ENCODE data around the gene PDCD11.
A peak's percentile ranks its signal among the peaks of the same experiment; 100 is the strongest.

The PDCD11 gene

DNA sequence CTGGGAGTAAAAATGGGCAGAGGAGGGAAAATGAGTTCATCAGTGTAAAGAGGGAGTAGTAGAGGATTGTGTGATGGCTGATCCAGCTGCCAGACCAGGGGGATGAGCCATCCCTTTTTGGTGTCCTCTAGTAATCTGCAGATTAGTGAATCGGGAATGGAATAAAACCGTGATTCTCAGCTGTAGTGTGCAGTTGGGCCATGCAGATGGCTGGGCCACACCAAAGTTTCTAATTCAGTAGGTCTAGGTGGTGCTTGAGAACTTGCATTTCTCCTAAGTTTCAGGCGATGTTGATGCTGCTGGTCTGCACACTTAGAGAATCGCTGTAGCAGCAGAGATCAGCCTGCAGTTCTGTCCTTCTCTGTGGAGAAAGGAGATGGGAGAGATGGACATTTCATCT, 22.7 kb downstream of the PDCD11 start:
- DNase-seq = no peak

DNA sequence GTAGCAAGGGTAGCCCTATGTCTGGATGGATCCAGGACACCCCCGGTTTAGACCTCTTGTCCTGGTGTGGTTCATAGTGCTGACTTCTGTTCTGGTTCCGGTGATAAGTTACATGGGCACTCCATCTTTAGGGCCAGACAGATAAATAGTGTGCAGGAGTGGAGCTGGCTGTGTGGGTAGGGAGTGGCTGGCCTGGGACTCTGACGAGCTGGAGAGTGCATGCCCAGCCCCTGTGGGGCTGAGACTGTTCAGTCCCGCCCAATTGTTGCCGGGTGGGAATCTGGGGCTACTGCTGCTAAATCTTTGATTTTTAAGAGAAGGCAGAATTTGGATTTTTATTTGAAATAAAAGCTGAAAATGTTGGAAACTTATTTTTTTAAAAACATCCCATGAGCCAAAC, 27.3 kb downstream of the PDCD11 start:
- DNase-seq = no peak

DNA sequence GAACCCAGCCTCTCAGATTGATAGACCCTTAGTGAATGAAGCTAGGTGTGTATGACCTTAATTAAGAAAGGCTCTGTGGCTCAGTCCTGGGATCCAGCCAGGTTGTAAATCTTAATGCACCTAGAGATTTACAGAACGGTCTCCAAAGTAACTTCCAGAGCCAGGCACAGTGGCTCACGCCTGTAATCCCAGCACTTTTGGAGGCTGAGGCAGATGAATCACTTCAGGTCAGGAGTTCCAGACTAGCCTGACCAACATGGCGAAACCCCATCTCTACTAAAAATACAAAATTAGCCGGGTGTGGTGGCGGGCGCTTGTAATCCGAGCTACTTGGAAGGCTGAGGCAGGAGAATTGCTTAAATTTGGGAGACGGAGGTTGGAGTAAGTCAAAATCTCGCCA, 31.4 kb downstream of the PDCD11 start:
- DNase-seq = no peak

DNA sequence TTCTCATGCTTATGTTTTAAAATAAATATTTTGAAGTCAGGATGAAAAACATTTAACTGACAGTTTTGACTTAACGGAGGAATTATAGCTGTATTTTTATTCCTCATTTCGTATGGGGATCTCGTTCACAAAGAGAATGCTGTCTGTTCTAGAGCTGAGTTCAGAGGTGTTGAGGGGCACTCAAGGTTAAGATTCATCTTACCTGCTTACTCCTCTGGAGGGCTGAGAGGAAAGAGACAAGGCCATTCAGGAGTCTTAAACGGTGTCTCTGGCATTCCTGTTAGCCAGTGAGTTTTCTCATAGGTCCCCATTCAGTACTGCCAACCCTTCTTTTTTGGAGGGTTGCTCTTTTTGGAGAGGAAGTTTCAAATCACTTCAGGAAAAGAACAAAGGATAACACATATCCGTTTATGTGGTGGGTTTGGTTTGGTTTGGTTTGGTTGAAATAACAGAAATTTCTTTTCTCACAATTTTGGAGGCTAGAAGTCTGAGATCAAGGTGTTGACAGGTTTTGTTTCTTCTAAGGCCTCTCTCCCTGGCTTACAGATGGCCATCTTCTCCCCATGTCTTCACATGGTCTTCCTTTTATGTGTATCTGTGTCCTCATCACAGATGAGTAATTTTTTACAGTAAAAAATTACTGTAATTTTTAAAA, 32.7 kb downstream of the PDCD11 start:
- DNase-seq = no peak

DNA sequence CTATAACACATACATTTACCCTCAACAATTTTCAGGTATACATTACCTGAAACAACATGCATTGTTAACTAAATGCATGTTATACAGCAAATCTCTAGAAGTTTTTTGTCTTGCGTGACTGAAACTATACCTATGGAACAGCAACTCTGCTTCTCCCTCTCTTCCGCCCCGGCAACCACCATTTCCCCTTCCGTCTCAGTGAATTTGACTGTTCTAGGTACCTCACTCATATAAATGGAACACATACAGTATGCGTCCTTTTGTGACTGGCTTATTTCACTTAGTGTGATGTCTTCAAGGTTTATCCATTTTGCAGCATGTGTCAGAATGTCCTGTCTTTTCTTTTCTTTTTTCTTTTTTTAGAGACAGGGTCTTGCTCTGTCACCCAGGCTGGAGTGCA, 33.2 kb downstream of the PDCD11 start:
- DNase-seq = no peak

DNA sequence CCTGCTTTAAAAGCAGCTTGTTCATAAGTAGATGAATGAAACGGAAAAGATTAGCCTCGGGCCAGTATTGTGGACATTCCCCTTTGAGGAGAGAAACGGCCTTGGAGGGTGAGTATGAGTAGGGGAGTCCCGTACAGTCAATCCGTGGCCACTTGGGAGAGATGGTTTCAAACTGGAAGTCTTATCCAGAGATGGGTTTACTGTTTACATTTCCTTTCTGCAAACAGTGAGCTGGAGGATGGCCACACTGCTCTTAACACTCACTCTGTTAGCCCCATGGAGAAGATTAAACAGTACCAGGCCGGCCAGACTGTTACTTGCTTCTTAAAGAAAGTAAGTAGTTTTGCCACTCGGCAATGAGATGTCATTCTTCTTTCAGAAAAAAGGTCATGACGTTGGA, 35.5 kb downstream of the PDCD11 start:
- DNase-seq = no peak

DNA sequence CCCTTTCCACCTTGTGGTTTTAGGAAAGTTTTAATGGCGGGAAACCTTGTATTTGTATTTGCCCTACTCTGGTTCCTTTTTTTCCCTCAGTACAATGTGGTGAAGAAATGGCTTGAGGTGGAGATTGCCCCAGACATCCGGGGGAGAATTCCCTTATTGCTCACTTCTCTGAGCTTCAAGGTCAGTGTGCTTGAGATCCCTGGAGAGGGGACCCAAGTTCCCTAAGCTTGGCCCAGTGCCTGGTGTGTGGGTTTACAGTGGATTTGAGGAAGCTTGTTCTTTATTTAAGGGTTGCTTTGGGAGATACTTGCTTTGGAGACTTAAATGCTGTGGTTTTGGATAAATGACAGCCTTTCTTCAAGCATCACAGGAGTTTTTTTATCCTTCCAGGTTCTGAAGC, 37.4 kb downstream of the PDCD11 start:
- DNase-seq = no peak

DNA sequence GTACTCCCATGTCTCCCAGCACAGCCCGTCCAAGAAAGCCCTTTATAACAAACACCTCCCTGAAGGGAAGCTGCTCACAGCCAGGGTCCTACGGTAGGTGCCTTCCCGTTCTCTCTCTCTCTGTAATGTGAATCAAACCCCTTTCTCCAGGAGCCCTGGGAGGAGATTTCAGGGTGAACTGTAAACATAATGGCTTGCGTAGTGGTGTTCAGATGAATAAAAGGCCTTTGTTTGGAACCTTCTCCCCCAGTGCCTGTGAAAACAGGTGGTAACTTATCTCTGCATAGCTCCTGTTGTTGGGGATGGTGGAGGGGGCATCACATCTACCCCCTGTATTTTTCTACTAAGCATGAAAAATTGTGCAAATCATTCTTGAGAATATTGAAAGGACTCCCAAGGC, 43.4 kb downstream of the PDCD11 start:
- DNase-seq = no peak

DNA sequence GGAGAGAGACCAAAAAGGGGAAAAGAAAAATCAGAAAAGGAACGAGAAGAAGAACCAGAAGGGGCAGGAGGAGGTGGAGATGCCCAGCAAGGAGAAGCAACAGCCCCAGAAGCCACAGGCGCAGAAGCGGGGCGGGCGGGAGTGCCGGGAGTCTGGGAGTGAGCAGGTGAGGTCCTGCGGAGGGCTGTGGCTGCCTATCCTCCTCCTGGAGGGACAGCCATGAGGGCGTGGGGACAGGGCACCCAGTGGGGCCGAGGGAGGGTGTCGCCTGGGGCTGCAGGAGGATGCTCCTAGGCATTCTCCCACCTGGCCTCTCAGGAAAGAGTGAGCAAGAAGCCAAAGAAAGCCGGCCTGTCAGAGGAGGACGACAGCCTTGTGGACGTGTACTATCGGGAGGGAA, 44.0 kb downstream of the PDCD11 start:
- no peak for DNase-seq

DNA sequence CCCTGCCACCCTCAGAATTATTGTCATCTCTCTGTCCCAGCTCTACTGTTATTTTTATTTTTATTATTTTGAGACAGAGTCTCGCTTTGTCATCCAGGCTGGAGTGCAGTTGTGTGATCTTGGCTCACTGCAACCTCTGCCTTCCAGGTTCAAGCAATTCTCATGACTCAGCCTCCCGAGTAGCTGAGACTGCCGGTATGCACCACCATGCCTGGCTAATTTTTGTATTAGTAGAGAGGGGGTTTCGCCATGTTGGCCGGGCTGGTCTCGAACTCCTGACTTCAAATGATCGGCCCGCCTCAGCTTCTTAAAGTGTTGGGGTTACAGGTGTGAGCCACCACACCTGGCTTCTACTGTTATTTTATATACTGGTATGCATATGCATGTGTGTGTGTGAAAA, 44.8 kb downstream of the PDCD11 start:
- no peak for DNase-seq

DNA sequence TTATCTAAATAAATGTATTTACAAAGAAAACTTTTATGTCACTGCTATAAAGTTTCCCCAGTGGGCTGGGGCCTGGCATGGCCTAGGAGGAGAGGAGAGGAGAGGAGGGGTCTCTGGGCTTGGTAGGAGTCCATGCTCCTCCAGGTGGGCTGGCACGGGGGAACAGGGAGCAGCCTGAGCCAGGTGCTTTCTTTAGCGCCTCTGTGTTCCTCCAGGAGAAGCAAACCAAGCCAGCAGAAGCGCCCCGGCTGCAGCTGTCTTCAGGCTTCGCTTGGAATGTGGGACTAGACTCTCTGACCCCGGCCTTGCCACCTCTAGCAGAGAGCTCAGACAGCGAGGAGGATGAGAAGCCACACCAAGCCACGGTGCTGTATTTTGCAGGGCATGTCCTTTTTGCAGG, 45.2 kb downstream of the PDCD11 start:
- DNase-seq = no peak

DNA sequence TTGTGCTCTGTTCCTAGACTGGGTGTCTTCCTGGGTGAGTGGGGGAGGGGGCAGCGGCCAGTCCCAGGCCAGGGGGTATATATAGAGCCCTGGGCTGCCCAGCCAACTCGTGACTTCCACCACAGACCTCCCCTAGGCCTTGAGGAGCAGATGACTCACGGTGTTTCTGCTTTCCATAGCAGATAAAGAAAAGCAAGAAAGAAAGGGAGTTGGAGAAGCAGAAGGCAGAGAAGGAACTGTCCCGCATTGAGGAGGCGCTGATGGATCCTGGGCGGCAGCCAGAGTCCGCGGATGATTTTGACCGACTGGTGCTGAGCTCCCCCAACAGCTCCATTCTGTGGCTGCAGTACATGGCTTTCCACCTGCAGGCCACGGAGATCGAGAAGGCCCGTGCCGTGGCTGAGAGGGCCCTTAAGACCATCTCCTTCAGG, 45.6 kb downstream of the PDCD11 start:
- no peak for DNase-seq

DNA sequence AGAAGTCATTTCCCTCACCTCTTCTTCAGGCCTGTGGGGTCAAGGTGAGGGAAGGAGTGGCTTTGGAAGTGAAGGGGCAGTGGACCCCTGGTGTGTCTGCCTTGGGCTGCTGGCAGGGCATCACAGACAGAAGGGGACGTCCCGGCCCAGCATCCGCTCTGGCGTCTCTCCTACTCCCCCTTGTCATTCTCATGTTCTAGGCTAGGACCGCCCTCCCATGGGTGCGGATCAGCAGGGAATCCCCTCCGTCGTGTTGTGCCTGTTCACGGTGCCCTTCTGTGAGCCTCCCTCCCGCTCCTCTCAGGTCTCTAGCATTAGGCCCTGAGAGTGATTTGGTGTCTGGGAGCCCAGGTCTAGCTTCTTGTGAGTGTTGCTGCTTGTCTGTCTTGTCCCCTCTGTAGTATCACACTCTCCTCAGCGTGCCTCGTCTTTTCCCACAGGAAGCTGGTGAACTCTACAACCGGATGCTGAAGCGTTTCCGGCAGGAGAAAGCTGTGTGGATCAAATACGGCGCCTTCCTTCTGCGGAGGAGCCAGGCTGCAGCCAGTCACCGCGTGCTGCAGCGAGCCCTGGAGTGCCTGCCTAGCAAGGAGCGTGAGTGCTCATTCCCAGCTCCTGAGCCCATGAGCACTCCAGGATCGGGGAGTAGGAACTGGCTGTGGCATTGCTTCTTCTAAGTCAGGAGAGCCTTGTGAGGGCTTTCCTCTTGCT, 47.2 kb downstream of the PDCD11 start:
- DNase-seq = no peak

DNA sequence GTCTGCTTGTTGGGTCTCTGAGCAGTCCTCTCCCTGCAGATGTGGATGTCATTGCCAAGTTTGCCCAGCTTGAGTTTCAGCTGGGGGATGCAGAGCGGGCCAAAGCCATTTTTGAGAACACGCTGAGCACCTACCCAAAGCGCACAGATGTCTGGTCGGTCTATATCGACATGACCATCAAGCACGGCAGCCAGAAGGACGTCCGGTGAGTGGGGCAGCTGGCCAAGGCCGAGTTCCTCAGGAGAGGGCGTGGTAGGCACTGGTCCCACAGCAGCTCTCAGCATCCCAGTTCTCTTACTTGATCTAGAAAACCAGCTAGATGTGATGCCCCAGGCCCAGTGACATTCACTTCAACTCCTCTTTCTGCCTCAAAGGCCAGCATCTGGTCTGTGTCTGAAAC, 48.1 kb downstream of the PDCD11 start:
- DNase-seq = no peak

DNA sequence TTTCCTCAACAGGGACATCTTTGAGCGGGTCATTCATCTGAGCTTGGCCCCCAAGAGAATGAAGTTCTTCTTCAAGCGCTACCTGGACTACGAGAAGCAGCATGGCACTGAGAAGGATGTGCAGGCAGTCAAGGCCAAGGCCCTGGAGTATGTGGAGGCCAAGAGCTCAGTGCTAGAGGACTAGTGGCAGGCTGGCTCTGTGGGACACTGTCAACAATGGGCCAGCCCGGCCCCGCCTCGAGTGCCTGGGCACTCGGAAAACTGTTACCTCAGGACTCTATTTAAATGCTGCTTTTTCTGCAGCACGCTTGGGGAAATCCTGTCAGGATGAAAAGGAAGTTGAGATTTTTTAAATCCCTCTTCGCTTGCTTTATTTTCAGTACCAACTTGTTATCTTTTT, 48.9 kb downstream of the PDCD11 start:
- no peak for DNase-seq

DNA sequence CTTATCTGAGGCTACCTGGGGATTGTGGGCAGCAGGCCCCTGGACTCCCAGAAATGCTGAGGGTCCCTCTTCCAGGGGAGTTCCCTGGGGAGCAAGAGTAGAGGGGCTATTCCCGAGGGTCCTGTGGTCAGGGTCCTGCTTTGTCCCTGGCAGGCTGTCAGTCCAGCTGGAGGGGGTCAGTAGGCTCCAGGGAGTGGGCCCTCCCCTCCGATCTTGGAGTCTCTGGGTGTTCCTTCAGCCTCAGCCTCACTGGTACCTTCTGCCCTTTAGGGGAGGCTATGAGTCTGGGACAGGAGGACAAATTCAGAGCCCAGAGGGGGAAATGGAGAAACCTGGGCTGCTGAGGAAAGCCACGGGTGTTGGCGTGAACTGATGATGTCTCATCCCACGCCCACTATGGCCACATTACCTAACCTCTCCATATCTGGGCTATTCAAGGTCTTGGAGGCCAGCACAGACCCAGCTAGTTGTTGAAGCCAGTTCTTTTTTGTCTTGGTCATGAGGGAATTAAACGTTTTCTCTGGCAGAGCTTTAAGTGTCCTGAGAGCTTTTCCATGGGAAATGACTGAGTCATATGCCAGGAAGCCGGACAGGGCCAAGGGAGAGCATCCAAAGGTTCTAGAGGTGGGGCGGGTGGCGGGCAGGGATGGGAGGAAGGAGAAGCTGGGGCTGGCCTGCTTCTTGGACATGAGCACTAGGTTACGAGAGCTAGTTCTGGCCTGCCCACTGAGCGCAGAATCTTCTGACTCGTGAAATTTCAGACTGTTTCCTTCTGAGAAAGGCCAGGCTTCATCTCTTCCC, 49.5 kb downstream of the PDCD11 start:
- DNase-seq = no peak

DNA sequence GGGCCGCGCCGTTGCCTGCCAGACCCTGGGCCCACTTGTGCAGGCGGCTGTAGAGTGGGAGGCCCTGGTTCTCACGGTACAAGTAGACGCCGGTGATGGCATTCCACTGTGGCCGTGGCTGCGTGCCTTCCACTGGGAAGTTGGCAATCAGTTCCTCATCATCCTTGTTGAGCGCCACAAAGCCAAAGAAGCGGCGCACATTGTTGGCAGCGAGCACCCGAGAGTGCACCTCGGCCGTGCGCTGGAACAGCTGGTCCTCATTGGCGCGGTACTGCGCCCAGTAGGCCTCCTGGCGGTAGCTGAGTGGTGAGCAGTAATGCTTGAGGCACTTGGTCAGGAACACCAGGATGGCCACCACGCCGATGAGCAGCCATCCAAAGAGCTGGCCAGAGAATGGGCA, 50.8 kb downstream of the PDCD11 start:
- no peak for DNase-seq

DNA sequence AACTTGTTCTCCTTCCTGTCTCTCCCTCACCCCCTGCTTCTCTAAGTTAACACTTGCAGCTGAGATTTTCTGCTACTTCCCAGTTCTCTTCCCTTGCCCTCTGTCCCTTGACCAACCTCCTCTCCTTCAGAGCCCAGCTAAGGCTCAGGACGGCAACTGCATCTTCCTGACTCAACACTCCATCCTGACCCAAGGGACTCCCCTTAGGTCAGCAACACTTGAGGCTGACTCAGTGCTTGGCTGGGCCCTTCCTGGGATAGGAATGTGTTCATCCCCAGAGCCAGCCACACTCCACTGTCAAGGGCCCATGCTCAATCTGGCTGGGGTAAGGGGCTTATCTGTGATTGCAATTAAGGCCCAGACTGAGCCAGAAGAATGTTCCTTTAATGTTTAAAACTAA, 52.3 kb downstream of the PDCD11 start:
- DNase-seq = no peak

DNA sequence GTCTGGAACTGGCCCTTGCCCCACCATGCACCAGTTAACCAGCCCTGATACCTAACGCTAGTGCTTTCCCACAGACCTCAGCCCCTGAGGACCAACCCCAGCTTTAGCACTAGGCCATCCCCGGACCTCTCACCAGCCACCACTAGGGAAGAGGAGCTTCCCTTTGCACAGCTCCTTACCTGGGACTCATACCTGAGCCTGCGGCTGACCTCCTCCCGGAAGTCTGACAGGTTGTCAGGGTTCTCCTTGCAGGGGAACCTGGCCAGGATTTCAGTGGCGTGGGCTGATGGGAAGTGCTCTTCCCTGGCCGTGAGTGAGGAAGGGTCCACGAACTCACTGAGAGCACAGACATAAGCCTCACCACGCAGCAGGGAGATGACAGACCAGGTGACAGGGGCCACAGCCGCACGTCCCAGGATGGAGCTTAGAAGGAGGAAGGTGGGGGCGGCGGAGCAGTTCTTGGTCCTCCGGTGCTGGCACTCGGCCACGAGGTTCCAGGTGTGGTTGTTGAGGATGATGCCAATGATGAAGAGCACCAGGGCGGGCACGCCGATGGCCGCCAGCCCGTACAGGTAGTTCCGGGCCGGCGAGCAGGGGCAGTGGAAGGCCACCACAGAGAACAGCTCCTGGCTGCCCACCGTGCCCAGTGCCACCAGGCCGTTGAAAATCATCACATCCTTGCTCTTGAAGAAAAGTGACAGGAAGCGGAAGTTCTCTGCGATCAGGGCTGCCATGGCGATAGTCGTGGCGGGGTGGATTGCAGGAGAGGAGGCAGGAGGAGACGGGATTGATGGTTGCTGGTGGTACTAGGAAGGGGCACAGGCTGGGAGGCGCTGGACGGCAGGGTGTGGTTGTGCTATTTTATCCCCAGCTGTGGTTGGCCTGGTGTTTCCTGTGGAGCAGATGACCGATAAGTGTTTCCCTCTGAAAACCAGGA, 53.0 kb downstream of the PDCD11 start:
- DNase-seq = no peak

DNA sequence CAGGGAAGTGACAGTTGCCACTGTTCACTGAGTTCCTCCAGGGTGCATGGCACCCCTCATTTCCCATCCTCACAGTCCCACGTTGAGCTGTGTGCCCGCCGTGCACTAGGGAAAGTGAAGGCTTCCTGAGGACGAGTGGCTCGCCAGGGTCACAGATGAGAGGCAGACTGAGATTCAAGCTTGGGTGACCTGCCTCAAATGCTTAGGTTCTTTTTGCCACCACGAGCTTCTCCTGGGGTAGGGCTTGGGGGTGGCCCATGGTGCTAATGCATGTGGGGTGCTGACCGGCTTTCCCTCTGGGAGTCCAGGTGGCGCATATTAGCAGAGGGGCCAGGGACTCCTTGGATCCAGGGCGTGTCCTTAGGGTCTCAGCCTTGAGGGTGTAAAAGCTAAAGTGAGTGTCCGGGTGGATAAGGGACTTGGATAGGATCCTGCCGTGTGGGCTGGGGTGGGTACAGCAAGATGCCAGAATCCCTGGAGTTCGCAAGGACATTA, 53.8 kb downstream of the PDCD11 start:
- DNase-seq = no peak

DNA sequence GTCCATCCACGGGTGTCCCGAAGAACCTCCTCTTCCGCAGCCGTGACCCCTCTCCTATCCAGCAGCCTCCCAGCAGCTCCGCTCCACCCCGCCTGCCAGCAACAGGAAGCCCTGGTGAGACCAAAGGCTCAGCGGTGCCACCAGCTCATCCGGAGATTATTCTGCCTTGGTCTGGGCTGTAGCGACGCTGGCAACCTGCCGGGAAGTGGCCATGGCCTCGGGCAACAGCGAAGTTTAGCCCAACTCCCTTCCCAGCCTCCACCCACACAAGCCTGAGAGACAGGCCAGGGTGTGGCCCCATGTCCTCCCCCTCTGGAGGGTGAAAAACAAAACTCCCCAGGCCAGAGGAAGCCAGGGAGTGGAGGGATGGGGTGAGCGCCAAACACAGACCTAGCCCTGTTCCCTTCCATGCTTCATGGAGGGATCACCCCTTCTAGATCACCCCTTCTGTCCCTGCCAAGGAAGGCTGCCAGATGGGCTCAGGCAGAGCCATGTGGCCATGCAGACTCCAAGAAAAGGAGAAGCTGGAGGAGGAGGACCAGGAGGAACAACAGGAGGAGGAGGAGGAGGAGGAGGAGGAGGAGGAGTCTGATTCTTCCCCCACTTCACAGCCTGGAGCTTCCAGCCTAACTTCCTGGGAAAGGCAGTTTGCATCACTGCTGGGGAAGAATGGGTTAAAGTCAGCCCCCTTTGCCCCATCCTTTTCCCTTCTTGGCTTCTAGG, 54.8 kb downstream of the PDCD11 start:
- peak; percentile 30 for DNase-seq
